WTC11 (cell line): ENCODE results near the gene YY1AP1. TPM values are rescaled to one million over a fixed set of nuclear protein-coding genes. Genes with fewer than 3 reads are reported as not detected.
"Not testable (repeated sequence)": the region's sequence is repeated elsewhere in the genome, so short reads cannot be mapped to it uniquely, and the experiment has no call there.

Source experiments
- ATAC-seq: fragments of 200-7000 bp; cut with Tn5 transposase; 2 replicates; pipeline ENCODE4 v1.10.0; 2021; ENCODE audit warnings: mild to moderate bottlenecking, moderate library complexity
- CTCF ChIA-PET: fragments of 300-600 bp; sonication (Branson Sonifier 250); formaldehyde crosslinking; loops from one replicate; lab custom pipeline; 2021; ENCODE audit warnings: antibody characterized with exemption; lab: Charles Lee
- POLR2A ChIA-PET: fragments of 350-600 bp; sonication (Branson Sonifier 250); formaldehyde crosslinking; loops from one replicate; lab custom pipeline; 2021; ENCODE audit warnings: antibody characterized with exemption; lab: Charles Lee
- DNase-seq: peaks from one replicate; pipeline ENCODE4 v3.0.0; 2021; ENCODE audit warnings: low spot score
- H3K27ac Mint-ChIP-seq: 2 replicates; pipeline ENCODE4 v1.8.0; 2021; ENCODE audit warnings: mixed read lengths
- H3K27me3 Mint-ChIP-seq: 2 replicates; pipeline ENCODE4 v1.8.0; 2021; ENCODE audit warnings: low read depth, mild to moderate bottlenecking, moderate library complexity, mixed read lengths
- H3K36me3 Mint-ChIP-seq: 2 replicates; pipeline ENCODE4 v1.8.0; 2021; ENCODE audit warnings: mixed read lengths
- H3K4me1 Mint-ChIP-seq: 2 replicates; pipeline ENCODE4 v1.8.0; 2022; ENCODE audit warnings: mixed read lengths
- H3K4me3 Mint-ChIP-seq: 2 replicates; pipeline ENCODE4 v1.8.0; 2021; ENCODE audit warnings: mild to moderate bottlenecking, moderate library complexity, mixed read lengths
- H3K9me3 Mint-ChIP-seq: 2 replicates; pipeline ENCODE4 v1.8.0; 2021; ENCODE audit warnings: mixed read lengths
- CBFB ChIP-seq: sonication (generic); formaldehyde crosslinking; IDR thresholded peaks from 2 replicates; pipeline ENCODE4 v1.8.1; 2022; ENCODE audit warnings: mild to moderate bottlenecking, low read depth, missing genetic modification reagents
- CREB1 ChIP-seq: sonication (generic); formaldehyde crosslinking; IDR thresholded peaks from 2 replicates; pipeline ENCODE4 v1.8.0; 2023; ENCODE audit warnings: mild to moderate bottlenecking, missing genetic modification reagents
- GRHL2 ChIP-seq: fragments of 250-450 bp; sonication (Bioruptor Pico); IDR thresholded peaks from 2 replicates; pipeline ENCODE4 v1.8.0; 2022; ENCODE audit warnings: mild to moderate bottlenecking, moderate library complexity; ENCODE audit not compliant: insufficient replicate concordance, severe bottlenecking
- GTF2I ChIP-seq: fragments of 250-450 bp; sonication (Bioruptor Pico); conservative IDR thresholded peaks from 2 replicates; pipeline ENCODE4 v1.4.0; 2021; ENCODE audit warnings: mild to moderate bottlenecking
- JUN ChIP-seq: sonication (generic); formaldehyde crosslinking; IDR thresholded peaks from 2 replicates; pipeline ENCODE4 v1.8.0; 2023; ENCODE audit warnings: mild to moderate bottlenecking, missing genetic modification reagents
- NFATC4 ChIP-seq: fragments of 250-450 bp; sonication (Bioruptor Pico); IDR thresholded peaks from 2 replicates; pipeline ENCODE4 v1.9.0; 2021; ENCODE audit warnings: mild to moderate bottlenecking
- NR2C2 ChIP-seq: sonication (generic); formaldehyde crosslinking; IDR thresholded peaks from 2 replicates; pipeline ENCODE4 v1.8.0; 2022; ENCODE audit warnings: mild to moderate bottlenecking, missing genetic modification reagents
- OVOL2 ChIP-seq: fragments of 250-450 bp; sonication (Bioruptor Pico); IDR thresholded peaks from 2 replicates; pipeline ENCODE4 v1.9.0; 2021; ENCODE audit warnings: mild to moderate bottlenecking, borderline replicate concordance
- PRRX2 ChIP-seq: fragments of 250-450 bp; sonication (Bioruptor Pico); IDR thresholded peaks from 2 replicates; pipeline ENCODE4 v1.8.0; 2021; ENCODE audit warnings: mild to moderate bottlenecking
- TCF7 ChIP-seq: sonication (generic); formaldehyde crosslinking; IDR thresholded peaks from 2 replicates; pipeline ENCODE4 v1.8.0; 2022; ENCODE audit warnings: mild to moderate bottlenecking, low read depth, missing genetic modification reagents, moderate library complexity
- ZNF263 ChIP-seq: sonication (generic); formaldehyde crosslinking; IDR thresholded peaks from 2 replicates; pipeline ENCODE4 v1.8.1; 2022; ENCODE audit warnings: low read depth, mild to moderate bottlenecking, moderate library complexity, missing genetic modification reagents
- ZNF416 ChIP-seq: fragments of 250-450 bp; sonication (Bioruptor Pico); IDR thresholded peaks from 2 replicates; pipeline ENCODE4 v1.9.0; 2021; ENCODE audit warnings: mild to moderate bottlenecking, inconsistent platforms
- ZNF423 ChIP-seq: fragments of 250-450 bp; sonication (Bioruptor Pico); IDR thresholded peaks from 2 replicates; pipeline ENCODE4 v2.1.2; 2022; ENCODE audit warnings: mild to moderate bottlenecking, moderate library complexity
- ZNF671 ChIP-seq: fragments of 250-450 bp; sonication (Bioruptor Pico); IDR thresholded peaks from 2 replicates; pipeline ENCODE4 v1.8.0; 2021; ENCODE audit warnings: mild to moderate bottlenecking
- total RNA-seq: library from RNA; stranded (reverse); gene quantifications from 3 replicates; pipeline ENCODE4 v1.2.3, GENCODE V29; 2021
- TF ChIP-seq, protein P1 (sequence below): sonication (generic); formaldehyde crosslinking; IDR thresholded peaks from 2 replicates; pipeline ENCODE4 v1.8.0; 2023; ENCODE audit warnings: missing genetic modification reagents
- TF ChIP-seq, protein P2 (sequence below): fragments of 250-450 bp; sonication (Bioruptor Pico); IDR thresholded peaks from 2 replicates; pipeline ENCODE4 v1.9.0; 2021; ENCODE audit warnings: mild to moderate bottlenecking
- TF ChIP-seq, protein P3 (sequence below): sonication (generic); formaldehyde crosslinking; IDR thresholded peaks from 2 replicates; pipeline ENCODE4 v1.8.1; 2023; ENCODE audit warnings: mild to moderate bottlenecking, missing genetic modification reagents, moderate library complexity
- TF ChIP-seq, protein P4 (sequence below): sonication (generic); formaldehyde crosslinking; IDR thresholded peaks from 2 replicates; pipeline ENCODE4 v1.8.0; 2022; ENCODE audit warnings: mild to moderate bottlenecking, missing genetic modification reagents
- TF ChIP-seq, protein P5 (sequence below): fragments of 250-450 bp; sonication (Bioruptor Pico); conservative IDR thresholded peaks from 2 replicates; pipeline ENCODE4 v1.9.0; 2021; ENCODE audit warnings: mild to moderate bottlenecking

YY1AP1 gene
- total RNA-seq, 1 experiment from 2014 or later: 45.0 TPM

DNA sequence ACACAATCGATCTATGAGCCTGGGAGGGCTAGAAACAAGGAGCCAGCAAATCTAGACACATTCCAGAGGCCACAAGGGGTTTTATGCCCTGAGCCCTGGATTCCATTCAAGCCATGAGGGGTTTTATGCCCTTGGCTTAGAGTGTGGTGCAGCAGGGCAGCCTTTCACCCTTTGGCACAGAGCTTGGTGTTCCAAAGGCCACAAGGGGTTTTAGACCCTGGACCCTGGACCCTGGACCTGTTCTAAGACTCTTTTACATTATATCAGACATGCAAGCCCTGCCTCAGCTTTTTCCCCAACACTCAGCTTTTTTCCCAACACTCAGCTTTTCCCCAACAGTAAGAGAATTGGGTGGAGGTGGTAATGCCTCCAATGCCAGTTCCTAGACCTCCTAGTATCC, 65.2 kb downstream of the YY1AP1 start:
- no peak overlapping the region for H3K27ac Mint-ChIP-seq
- ATAC-seq: no peak
- H3K27me3 Mint-ChIP-seq: peaks cover 7% of the 10 kb centered on the region; the same call in 1 of the 2 replicates

DNA sequence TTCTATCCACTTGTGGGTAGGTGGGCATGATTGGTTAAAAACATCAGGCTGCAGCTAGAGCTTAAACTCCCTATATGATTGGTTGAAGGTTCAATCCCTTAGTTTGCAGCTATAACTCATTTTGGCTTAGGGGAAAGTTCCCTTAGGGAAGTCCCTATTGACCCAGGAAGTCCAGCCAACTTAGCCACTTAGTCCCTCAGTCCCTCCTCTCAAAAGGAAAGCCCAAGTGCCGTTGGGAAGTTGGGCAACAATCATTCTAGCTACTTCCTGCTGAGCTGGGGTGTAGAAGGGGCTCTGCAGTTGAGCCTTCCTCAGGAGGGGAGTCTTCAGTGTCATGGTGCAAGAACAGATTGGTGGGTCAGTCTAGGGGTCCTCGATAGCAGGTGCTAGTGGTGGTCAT, 66.4 kb downstream of the YY1AP1 start:
- H3K9me3 Mint-ChIP-seq: peaks cover 34% of the 10 kb centered on the region
- peaks cover 10% of the 10 kb centered on the region for H3K4me1 Mint-ChIP-seq
- CTCF ChIA-PET: no interaction called here
- no peak overlapping the region for H3K27ac Mint-ChIP-seq
- no peak for DNase-seq
- no peak overlapping the region for H3K4me3 Mint-ChIP-seq
- ATAC-seq: no peak
- TF ChIP-seq ZNF416 (no peak), ZNF671 (CRISPR knock-in tag) (no peak), ZNF423 (CRISPR knock-in tag) (no peak)
- TF ChIP-seq, protein P1, sequence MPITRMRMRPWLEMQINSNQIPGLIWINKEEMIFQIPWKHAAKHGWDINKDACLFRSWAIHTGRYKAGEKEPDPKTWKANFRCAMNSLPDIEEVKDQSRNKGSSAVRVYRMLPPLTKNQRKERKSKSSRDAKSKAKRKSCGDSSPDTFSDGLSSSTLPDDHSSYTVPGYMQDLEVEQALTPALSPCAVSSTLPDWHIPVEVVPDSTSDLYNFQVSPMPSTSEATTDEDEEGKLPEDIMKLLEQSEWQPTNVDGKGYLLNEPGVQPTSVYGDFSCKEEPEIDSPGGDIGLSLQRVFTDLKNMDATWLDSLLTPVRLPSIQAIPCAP (CRISPR knock-in tag): no peak
- H3K27me3 Mint-ChIP-seq: peaks cover 7% of the 10 kb centered on the region; the same call in 1 of the 2 replicates
- POLR2A ChIA-PET: no interaction called here
- H3K36me3 Mint-ChIP-seq: peaks cover 9% of the 10 kb centered on the region

More for the DNA sequence above, 65.2 kb downstream of the YY1AP1 start:
- TF ChIP-seq, protein P2, sequence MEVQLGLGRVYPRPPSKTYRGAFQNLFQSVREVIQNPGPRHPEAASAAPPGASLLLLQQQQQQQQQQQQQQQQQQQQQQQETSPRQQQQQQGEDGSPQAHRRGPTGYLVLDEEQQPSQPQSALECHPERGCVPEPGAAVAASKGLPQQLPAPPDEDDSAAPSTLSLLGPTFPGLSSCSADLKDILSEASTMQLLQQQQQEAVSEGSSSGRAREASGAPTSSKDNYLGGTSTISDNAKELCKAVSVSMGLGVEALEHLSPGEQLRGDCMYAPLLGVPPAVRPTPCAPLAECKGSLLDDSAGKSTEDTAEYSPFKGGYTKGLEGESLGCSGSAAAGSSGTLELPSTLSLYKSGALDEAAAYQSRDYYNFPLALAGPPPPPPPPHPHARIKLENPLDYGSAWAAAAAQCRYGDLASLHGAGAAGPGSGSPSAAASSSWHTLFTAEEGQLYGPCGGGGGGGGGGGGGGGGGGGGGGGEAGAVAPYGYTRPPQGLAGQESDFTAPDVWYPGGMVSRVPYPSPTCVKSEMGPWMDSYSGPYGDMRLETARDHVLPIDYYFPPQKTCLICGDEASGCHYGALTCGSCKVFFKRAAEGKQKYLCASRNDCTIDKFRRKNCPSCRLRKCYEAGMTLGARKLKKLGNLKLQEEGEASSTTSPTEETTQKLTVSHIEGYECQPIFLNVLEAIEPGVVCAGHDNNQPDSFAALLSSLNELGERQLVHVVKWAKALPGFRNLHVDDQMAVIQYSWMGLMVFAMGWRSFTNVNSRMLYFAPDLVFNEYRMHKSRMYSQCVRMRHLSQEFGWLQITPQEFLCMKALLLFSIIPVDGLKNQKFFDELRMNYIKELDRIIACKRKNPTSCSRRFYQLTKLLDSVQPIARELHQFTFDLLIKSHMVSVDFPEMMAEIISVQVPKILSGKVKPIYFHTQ: no peak
- no peak for TF ChIP-seq OVOL2 (CRISPR knock-in tag)
- no peak for TF ChIP-seq GTF2I
- no peak for TF ChIP-seq TCF7 (CRISPR knock-in tag)
- no peak for TF ChIP-seq PRRX2 (CRISPR knock-in tag)
- no peak for TF ChIP-seq JUN (CRISPR knock-in tag)
- TF ChIP-seq CREB1: no peak
- no peak for TF ChIP-seq NR2C2 (CRISPR knock-in tag)
- TF ChIP-seq, protein P3, sequence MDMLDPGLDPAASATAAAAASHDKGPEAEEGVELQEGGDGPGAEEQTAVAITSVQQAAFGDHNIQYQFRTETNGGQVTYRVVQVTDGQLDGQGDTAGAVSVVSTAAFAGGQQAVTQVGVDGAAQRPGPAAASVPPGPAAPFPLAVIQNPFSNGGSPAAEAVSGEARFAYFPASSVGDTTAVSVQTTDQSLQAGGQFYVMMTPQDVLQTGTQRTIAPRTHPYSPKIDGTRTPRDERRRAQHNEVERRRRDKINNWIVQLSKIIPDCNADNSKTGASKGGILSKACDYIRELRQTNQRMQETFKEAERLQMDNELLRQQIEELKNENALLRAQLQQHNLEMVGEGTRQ: no peak
- TF ChIP-seq, protein P4, sequence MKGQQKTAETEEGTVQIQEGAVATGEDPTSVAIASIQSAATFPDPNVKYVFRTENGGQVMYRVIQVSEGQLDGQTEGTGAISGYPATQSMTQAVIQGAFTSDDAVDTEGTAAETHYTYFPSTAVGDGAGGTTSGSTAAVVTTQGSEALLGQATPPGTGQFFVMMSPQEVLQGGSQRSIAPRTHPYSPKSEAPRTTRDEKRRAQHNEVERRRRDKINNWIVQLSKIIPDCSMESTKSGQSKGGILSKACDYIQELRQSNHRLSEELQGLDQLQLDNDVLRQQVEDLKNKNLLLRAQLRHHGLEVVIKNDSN (CRISPR knock-in tag): no peak
- no peak for TF ChIP-seq ZNF263 (CRISPR knock-in tag)
- no peak for TF ChIP-seq ZNF671 (CRISPR knock-in tag)
- TF ChIP-seq, protein P5, sequence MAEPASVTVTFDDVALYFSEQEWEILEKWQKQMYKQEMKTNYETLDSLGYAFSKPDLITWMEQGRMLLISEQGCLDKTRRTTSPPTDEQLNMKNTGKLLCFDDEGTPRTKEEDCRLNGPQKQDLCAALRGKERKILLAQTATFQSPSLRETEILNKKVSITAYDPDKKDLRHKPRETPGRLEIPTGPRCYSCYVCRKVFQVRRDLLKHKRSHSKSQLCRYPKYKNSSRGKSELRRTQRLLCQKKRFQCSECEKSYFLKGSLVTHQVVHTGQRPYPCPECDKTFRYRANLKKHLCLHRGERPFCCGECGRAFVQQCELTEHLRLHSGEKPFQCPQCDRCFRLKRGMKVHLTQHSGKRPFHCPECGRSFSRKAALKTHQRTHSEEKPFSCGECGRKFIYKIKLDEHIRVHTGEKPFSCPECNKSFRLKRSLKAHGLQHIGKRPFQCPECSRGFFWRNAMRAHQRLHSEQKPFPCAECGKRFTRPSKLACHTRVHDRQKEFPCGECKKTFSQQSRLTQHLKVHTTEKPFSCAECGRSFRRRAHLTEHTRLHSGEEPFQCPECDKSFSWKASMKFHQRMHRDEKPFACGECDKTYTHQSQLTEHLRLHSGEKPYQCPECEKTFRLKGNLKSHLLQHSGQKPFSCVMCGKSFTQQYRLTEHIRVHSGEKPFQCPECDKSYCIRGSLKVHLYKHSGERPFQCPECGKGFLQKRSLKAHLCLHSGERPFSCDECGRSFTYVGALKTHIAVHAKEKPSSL (CRISPR knock-in tag): no peak
- no peak for TF ChIP-seq GRHL2 (CRISPR knock-in tag)
- no peak for TF ChIP-seq NFATC4 (CRISPR knock-in tag)
- no peak for TF ChIP-seq CBFB (CRISPR knock-in tag)
- TF ChIP-seq, all 79 proteins: peak for 0
- no peak for DNase-seq
- Mint-ChIP-seq H3K4me1 (peaks cover 10% of the 10 kb centered on the region), H3K36me3 (peaks cover 9% of the 10 kb centered on the region), H3K4me3 (no peak overlapping the region), H3K9me3 (peaks cover 34% of the 10 kb centered on the region)
- POLR2A ChIA-PET: no interaction called here
- CTCF ChIA-PET: no interaction called here

DNA sequence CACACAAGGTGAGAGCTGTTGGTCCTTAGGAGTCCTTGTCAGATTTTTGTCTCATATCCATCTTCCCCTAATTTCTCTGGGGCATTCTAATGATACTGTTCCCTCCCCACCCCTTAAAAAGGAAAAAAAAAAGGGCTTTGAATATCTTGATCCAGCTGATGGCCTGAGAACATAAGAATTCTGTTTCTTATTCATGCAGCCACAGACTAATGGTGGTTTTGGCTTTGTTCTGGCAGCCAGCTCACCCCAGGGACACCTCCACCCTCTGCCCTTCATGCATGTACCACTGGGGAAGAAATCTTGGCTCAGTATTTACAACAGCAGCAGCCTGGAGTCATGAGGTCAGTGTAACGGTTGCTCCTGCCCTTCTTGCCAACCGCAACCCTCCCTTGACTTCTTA, 75.3 kb downstream of the YY1AP1 start:
- H3K4me1 Mint-ChIP-seq, POLR2A ChIA-PET, DNase-seq, H3K27ac Mint-ChIP-seq, H3K4me3 Mint-ChIP-seq, H3K27me3 Mint-ChIP-seq, H3K9me3 Mint-ChIP-seq, CTCF ChIA-PET, ATAC-seq: not testable (repeated sequence)
- peaks cover 18% of the 10 kb centered on the region for H3K36me3 Mint-ChIP-seq

DNA sequence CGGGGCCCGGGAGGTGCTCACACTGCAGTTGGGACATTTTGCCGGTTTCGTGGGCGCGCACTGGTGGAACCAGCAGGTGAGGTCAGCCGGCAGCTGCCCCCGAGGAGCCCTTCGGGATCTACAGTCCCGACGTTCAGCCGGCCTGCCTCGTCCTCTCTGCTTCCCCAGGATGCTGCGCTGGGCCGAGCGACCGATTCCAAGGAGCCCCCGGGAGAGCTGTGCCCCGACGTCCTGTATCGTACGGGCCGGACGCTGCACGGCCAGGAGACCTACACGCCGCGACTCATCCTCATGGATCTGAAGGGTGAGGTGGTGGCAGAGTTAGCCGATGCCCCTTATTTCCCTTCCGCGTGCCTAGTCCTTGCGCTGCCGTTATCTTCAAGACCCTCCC, 78.3 kb downstream of the YY1AP1 start:
- H3K27me3 Mint-ChIP-seq, DNase-seq, H3K4me1 Mint-ChIP-seq, H3K27ac Mint-ChIP-seq, H3K9me3 Mint-ChIP-seq, POLR2A ChIA-PET: not testable (repeated sequence)
- Mint-ChIP-seq H3K36me3 (peaks cover 18% of the 10 kb centered on the region), H3K4me3 (peak overlapping the region; percentile 86; the same call in 1 of the 2 replicates)
- ATAC-seq: peak; percentile 56
- CTCF ChIA-PET: interaction anchor here (0.5 to 0.6 kb wide), 2 partner anchors 9 to 169 kb away, joined by 4 to 5 read pairs; no protein-coding TSS in a partner anchor
